H1 (cell line): ENCODE data around the gene GSTCD. TPM values are rescaled to one million over a fixed set of nuclear protein-coding genes. Genes with fewer than 3 reads are reported as not detected.

Experiments
- CTCF ChIA-PET: fragments of 300-600 bp; sonication (Branson Sonifier 250); formaldehyde crosslinking; loops from one replicate; lab custom pipeline; 2021; ENCODE audit not compliant: partially characterized antibody; lab: Charles Lee
- POLR2A ChIA-PET: fragments of 300-600 bp; sonication (Branson Sonifier 250); formaldehyde crosslinking; loops from one replicate; lab custom pipeline; 2021; ENCODE audit warnings: inconsistent platforms; ENCODE audit not compliant: partially characterized antibody; lab: Charles Lee
- DNase-seq, 2 experiments: peaks; one replicate each; pipeline versions ENCODE4 v3.0.0 to v3.0.0-alpha.2; 2010 to 2022; ENCODE audit warnings: low spot score in 2 of 2, low read depth in 1 of 2, mixed read lengths in 1 of 2
- FAIRE-seq: peaks from 2 replicates; lab custom pipeline; 2011; peaks lifted over from hg19 to GRCh38; lab: Jason Lieb, UNC
- H2AFZ ChIP-seq: 2 replicates; pipeline ENCODE4 v1.8.1; 2012; ENCODE audit warnings: low read length, inconsistent platforms
- H2AK5ac ChIP-seq: 2 replicates; pipeline ENCODE4 v1.6.1; 2013; ENCODE audit warnings: low read depth, low read length
- H2BK120ac ChIP-seq: replicated peaks from 2 replicates; pipeline ENCODE3; 2013; ENCODE audit warnings: low read depth, low read length, inconsistent platforms
- H2BK12ac ChIP-seq: 2 replicates; pipeline ENCODE4 v1.6.1; 2013; ENCODE audit warnings: low read depth, low read length
- H2BK15ac ChIP-seq: 2 replicates; pipeline ENCODE4 v1.6.1; 2013; ENCODE audit warnings: low read length
- H2BK20ac ChIP-seq: 2 replicates; pipeline ENCODE4 v1.6.1; 2013; ENCODE audit warnings: low read length
- H2BK5ac ChIP-seq: 2 replicates; pipeline ENCODE4 v1.6.1; 2013; ENCODE audit warnings: low read depth, low read length
- H3K14ac ChIP-seq: 2 replicates; pipeline ENCODE4 v1.6.1; 2013; ENCODE audit warnings: inconsistent platforms; ENCODE audit not compliant: insufficient read length
- H3K18ac ChIP-seq: 2 replicates; pipeline ENCODE4 v1.6.1; 2013; ENCODE audit warnings: low read length; ENCODE audit errors: extremely low read depth
- H3K23ac ChIP-seq: 2 replicates; pipeline ENCODE4 v1.6.1; 2013; ENCODE audit warnings: inconsistent platforms; ENCODE audit not compliant: insufficient read length
- H3K23me2 ChIP-seq: 2 replicates; pipeline ENCODE4 v1.6.1; 2013; ENCODE audit warnings: low read depth, low read length
- H3K27ac ChIP-seq: 2 replicates; pipeline ENCODE4 v1.6.1; 2011; ENCODE audit warnings: low read depth, low read length, inconsistent platforms
- H3K27me3 ChIP-seq, 4 experiments: replicated peaks in 1 of 4; 1 replicate in 1 of 4; 2 replicates in 3 of 4; pipeline versions ENCODE4 v1.6.1 to v1.8.1; 2011 to 2013; ENCODE audit warnings: low read length in 3 of 4, mild to moderate bottlenecking in 3 of 4, inconsistent platforms in 2 of 4, mixed read lengths in 2 of 4, moderate library complexity in 1 of 4; ENCODE audit not compliant: control insufficient read depth in 3 of 4, insufficient read depth in 3 of 4; ENCODE audit errors: extremely low read depth in 1 of 4
- H3K36me3 ChIP-seq, 4 experiments: 2 replicates each; pipeline versions ENCODE4 v1.6.1 to v1.8.1; 2011 to 2013; ENCODE audit warnings: mild to moderate bottlenecking in 4 of 4, low read length in 3 of 4, moderate library complexity in 2 of 4, control low read depth in 1 of 4, inconsistent platforms in 1 of 4; ENCODE audit not compliant: insufficient read depth in 4 of 4, control insufficient read depth in 2 of 4
- H3K4ac ChIP-seq: replicated peaks from 2 replicates; pipeline ENCODE3; 2013; ENCODE audit warnings: low read length, low read depth, mixed read lengths, inconsistent platforms; ENCODE audit not compliant: insufficient read length
- H3K4me1 ChIP-seq, 4 experiments: replicated peaks in 1 of 4; 1 replicate in 1 of 4; 2 replicates in 3 of 4; pipeline versions ENCODE4 v1.6.1 to v1.8.1; 2011 to 2013; ENCODE audit warnings: low read length in 3 of 4, inconsistent platforms in 2 of 4, mixed read lengths in 1 of 4; ENCODE audit not compliant: insufficient read depth in 4 of 4, control insufficient read depth in 3 of 4
- H3K4me2 ChIP-seq, 2 experiments: 2 replicates each; pipeline versions ENCODE4 v1.6.1 to v1.8.1; 2011 to 2013; ENCODE audit warnings: low read depth in 2 of 2, low read length in 2 of 2, control low read depth in 1 of 2, inconsistent platforms in 1 of 2, mild to moderate bottlenecking in 1 of 2; ENCODE audit not compliant: insufficient read depth in 1 of 2
- H3K4me3 ChIP-seq, 4 experiments: fragments of 200-600, 300-600 bp in 1 of 4; sonication (generic), shearing (Covaris generic), sonication (Bioruptor Twin) in 1 of 4; 2 replicates each; pipeline versions ENCODE4 v1.5.1 to v1.8.1; 2011 to 2016; ENCODE audit warnings: low read length in 4 of 4, low read depth in 3 of 4, control low read depth in 2 of 4, inconsistent platforms in 2 of 4, mild to moderate bottlenecking in 2 of 4, mixed read lengths in 1 of 4, moderate library complexity in 1 of 4; ENCODE audit not compliant: insufficient read depth in 2 of 4; ENCODE audit errors: extremely low read depth in 1 of 4
- H3K56ac ChIP-seq: replicated peaks from 2 replicates; pipeline ENCODE3; 2013; ENCODE audit warnings: low read depth, mild to moderate bottlenecking, mixed read lengths, low read length, inconsistent platforms; ENCODE audit not compliant: insufficient read length
- H3K79me1 ChIP-seq: 2 replicates; pipeline ENCODE4 v1.6.1; 2013; ENCODE audit warnings: low read depth, low read length, control low read depth
- H3K79me2 ChIP-seq, 2 experiments: 2 replicates each; pipeline versions ENCODE4 v1.6.1 to v1.8.1; 2012 to 2013; ENCODE audit warnings: low read length in 2 of 2, mild to moderate bottlenecking in 2 of 2, inconsistent platforms in 1 of 2; ENCODE audit not compliant: insufficient read depth in 2 of 2, control insufficient read depth in 1 of 2
- H3K9ac ChIP-seq, 4 experiments: replicated peaks in 1 of 4; 1 replicate in 1 of 4; 2 replicates in 3 of 4; pipeline versions ENCODE4 v1.6.1 to v1.8.1; 2011 to 2013; ENCODE audit warnings: low read depth in 3 of 4, low read length in 3 of 4, control low read depth in 2 of 4, mild to moderate bottlenecking in 2 of 4, moderate library complexity in 2 of 4, inconsistent platforms in 1 of 4; ENCODE audit errors: extremely low read depth in 1 of 4
- H3K9me3 ChIP-seq, 2 experiments: 2 replicates each; pipeline versions ENCODE4 v1.6.1 to v1.8.1; 2012 to 2013; ENCODE audit warnings: mild to moderate bottlenecking in 2 of 2, moderate library complexity in 2 of 2, control low read depth in 1 of 2, inconsistent platforms in 1 of 2, low read depth in 1 of 2, low read length in 1 of 2, mixed read lengths in 1 of 2; ENCODE audit not compliant: insufficient read depth in 2 of 2
- H4K20me1 ChIP-seq, 2 experiments: replicated peaks in 1 of 2; 2 replicates each; pipeline versions ENCODE3 to v1.8.1; 2011 to 2013; ENCODE audit warnings: inconsistent platforms in 2 of 2, low read length in 2 of 2, mild to moderate bottlenecking in 1 of 2; ENCODE audit not compliant: insufficient read depth in 2 of 2, control insufficient read depth in 1 of 2
- H4K5ac ChIP-seq: 2 replicates; pipeline ENCODE4 v1.6.1; 2013; ENCODE audit warnings: low read length, low read depth, mixed read lengths, inconsistent platforms; ENCODE audit not compliant: insufficient read length
- H4K8ac ChIP-seq: 2 replicates; pipeline ENCODE4 v1.8.0; 2013; ENCODE audit warnings: mild to moderate bottlenecking, moderate library complexity, low read length, inconsistent platforms; ENCODE audit not compliant: insufficient read depth; ENCODE audit errors: extremely low read depth
- H4K91ac ChIP-seq: replicated peaks from 2 replicates; pipeline ENCODE3; 2013; ENCODE audit warnings: low read length, mixed read lengths, inconsistent platforms; ENCODE audit not compliant: insufficient read length
- JUND ChIP-seq: IDR thresholded peaks from 2 replicates; pipeline ENCODE4 v1.6.1; 2011; ENCODE audit warnings: mild to moderate bottlenecking, improper control_type of control experiment, low read length
- KDM5A ChIP-seq: fragments of 200-600 bp; IDR thresholded peaks from 2 replicates; pipeline ENCODE4 v1.7.1; 2012; ENCODE audit warnings: mild to moderate bottlenecking, low read length, inconsistent platforms, mixed read lengths
- polyA plus RNA-seq, 7 experiments: library from polyadenylated mRNA; depleted of rRNA in 3 of 7; stranded (reverse) in 5 of 7; unstranded in 2 of 7; fragments of >200 nt in 5 of 7; fragments of 200-250 nt in 2 of 7; gene quantifications; 1 replicate in 5 of 7; 2 replicates in 1 of 7; 4 replicates in 1 of 7; pipeline versions ENCODE4 v1.2.1 to v1.2.3, GENCODE V29; 2011 to 2013; ENCODE audit warnings: missing spikeins in 2 of 7, mixed read lengths in 2 of 7
- total RNA-seq: library from RNA; stranded (reverse); fragmentation: NEBNext Ultra II Directional; extraction: Animal tissue kit (Norgen Biotek cat#: 25700); gene quantifications from 2 replicates; pipeline ENCODE4 v1.2.1, GENCODE V29; 2021

The GSTCD gene
- total and polyA plus RNA-seq, 2 of the 8 experiments (the other 6 are each of a cell fraction or from before 2014, with no cell fraction given), result 8.5 to 24.6 TPM

- Histone ChIP-seq H3K23ac (no peak overlapping the region), H2BK12ac (no peak overlapping the region), H3K4me1 (no peaks in the 10 kb centered on the region), H4K8ac (no peak overlapping the region), H2AK5ac (no peak overlapping the region), H2AFZ (no peak overlapping the region), H2BK5ac (no peak overlapping the region), H3K56ac (no peak overlapping the region), H2BK120ac (no peak overlapping the region), H3K4me3 (no peak overlapping the region), H3K4me2 (no peak overlapping the region), H3K9me3 (no peaks in the 10 kb centered on the region), H4K91ac (no peak overlapping the region), H2BK20ac (no peak overlapping the region), H3K27ac (no peak overlapping the region), H3K14ac (no peak overlapping the region), H3K4ac (no peak overlapping the region), H2BK15ac (no peak overlapping the region), H3K79me2 (no peaks in the 10 kb centered on the region), H3K27me3 (no peaks in the 10 kb centered on the region), H4K5ac (no peak overlapping the region), H3K23me2 (no peaks in the 10 kb centered on the region), H3K18ac (no peak overlapping the region), H3K9ac (no peak overlapping the region), H3K36me3 (no peaks in the 10 kb centered on the region), H4K20me1 (no peaks in the 10 kb centered on the region), H3K79me1 (no peaks in the 10 kb centered on the region)
- POLR2A ChIA-PET, result no interaction called here
- no peak for TF ChIP-seq KDM5A
- no peak for TF ChIP-seq JUND
- FAIRE-seq (no peak), DNase-seq (no peak)
- CTCF ChIA-PET, result no interaction called here
Observed at GRCh38 chr4:105755375-105755774, 46.8 kb downstream of the GSTCD start.
